ENCODE results near the gene PTPRC. TPM values are rescaled to one million over a fixed set of nuclear protein-coding genes. Genes with fewer than 3 reads are reported as not detected.
A peak's percentile ranks its signal among the peaks of the same experiment; 100 is the strongest.

The PTPRC gene
- total and polyA plus RNA-seq, 8 donors: 0.59 to 20.5 (median 2.7) TPM

DNA sequence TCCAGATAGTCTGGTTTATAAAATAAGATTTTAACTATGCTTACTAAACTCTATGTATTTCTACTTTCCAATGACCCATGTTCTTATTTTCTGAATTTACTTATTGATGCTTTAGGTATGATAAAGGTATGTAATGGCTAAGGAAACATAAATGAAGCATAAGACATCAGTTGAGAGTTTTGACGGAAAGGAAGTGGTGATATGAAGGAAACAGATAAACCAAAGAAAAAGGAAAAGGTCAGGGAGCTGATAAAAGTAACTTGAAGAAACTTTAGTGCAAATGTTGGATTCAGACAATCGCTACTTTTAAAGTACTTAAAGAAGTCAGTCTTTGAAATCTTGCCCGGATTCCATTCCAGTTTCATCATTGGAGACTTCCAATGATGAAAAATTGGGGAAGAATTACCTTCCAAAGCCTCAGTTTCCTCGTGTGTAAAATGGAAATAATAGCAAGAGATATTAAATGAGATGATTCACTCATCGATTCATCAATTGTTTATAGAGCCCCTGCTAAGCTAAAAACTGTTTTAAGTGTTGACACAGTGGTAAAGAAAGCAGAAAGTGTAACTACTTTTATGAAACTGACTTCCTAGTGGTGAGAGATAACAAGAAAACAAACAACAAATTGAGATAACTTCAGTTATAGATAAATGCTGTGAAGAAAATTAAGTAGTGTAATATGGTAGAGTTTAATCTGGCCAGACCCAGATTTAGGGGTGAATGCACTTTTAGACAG, 10.6 kb downstream of the PTPRC start:
- DNase-seq (no peak), ATAC-seq (no peak), FAIRE-seq (no peak)
- 73 to 77% methylated on average over 5 of the region's 5 CpGs for WGBS, 2 donors
- Histone ChIP-seq H3K4me3 (no peak overlapping the region), H3K9me3 (no peaks in the 10 kb centered on the region), H3K27me3 (no peaks in the 10 kb centered on the region), H3K4me1 (no peaks in the 10 kb centered on the region), H3K36me3 (no peaks in the 10 kb centered on the region), H3K27ac (no peak overlapping the region)
- no peak for TF ChIP-seq CTCF (IDR thresholded peaks at IDR 0.05)
- intact Hi-C loops (cut with DNase I): no loop called here

- no peak overlapping the region for H3K4me3 ChIP-seq
- no peaks in the 10 kb centered on the region for H3K9me3 ChIP-seq
- DNase-seq (no peak), ATAC-seq (no peak), FAIRE-seq (no peak)
- no peak for TF ChIP-seq CTCF (IDR thresholded peaks at IDR 0.05)
- WGBS, 2 donors: 71 to 76% methylated on average over 2 of the region's 2 CpGs
- intact Hi-C loops (cut with DNase I): no loop called here
- H3K27ac ChIP-seq: no peak overlapping the region
- H3K4me1 ChIP-seq: no peaks in the 10 kb centered on the region
- no peaks in the 10 kb centered on the region for H3K27me3 ChIP-seq
- H3K36me3 ChIP-seq: no peaks in the 10 kb centered on the region
Observed at GRCh38 chr1:198649968-198650338, 11.1 kb downstream of the PTPRC start.

GRCh38 chr1:198650506-198650905, 11.7 kb downstream of the PTPRC start:
- Histone ChIP-seq H3K27me3 (no peaks in the 10 kb centered on the region), H3K27ac (no peak overlapping the region), H3K36me3 (no peaks in the 10 kb centered on the region), H3K4me3 (no peak overlapping the region), H3K9me3 (no peaks in the 10 kb centered on the region), H3K4me1 (no peaks in the 10 kb centered on the region)
- TF ChIP-seq CTCF (IDR thresholded peaks at IDR 0.05): no peak
- DNase-seq: no peak
- WGBS, 2 donors: 0 to 18% methylated on average over 1 of the region's 1 CpG
- intact Hi-C loops (cut with DNase I): no loop called here
- ATAC-seq: no peak
- no peak for FAIRE-seq

DNA sequence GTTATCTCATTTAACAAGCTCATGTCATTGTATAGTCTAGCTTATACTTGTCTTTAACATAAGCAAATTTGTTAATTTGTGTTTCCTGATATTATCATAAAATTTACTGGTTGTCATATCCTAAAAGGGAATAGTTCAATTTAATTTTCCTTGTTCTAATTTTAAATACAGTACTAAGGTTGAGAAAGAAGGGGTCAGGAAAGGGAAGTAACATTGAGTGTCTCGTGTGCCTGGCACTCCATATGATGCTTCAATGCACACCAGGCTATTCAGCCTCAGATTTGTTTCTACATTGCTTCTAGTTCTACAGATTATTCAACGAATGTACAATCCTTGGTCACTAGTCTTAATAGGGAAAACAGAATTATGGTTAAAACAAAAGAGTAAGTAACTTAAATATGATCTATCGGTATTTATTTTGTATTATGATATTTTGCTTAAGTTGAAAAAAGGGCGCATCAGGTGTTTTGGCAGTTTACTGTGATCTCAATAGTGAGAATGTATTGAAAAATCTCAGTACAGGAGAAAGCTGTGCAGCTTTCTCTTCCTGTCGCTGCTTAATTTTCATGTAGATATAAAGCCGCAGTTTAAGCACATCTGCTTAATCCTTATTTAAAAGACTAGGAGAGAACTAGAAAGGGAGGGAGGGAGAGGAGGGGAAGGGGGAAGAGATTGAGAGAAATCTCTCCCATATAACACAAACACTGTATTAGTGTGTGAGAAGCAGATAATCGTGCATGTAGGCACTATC, 13.0 kb downstream of the PTPRC start:
- Histone ChIP-seq H3K27me3 (no peaks in the 10 kb centered on the region), H3K36me3 (no peaks in the 10 kb centered on the region), H3K27ac (no peak overlapping the region), H3K4me3 (no peak overlapping the region), H3K9me3 (no peaks in the 10 kb centered on the region), H3K4me1 (no peaks in the 10 kb centered on the region)
- ATAC-seq (peak in 1 of 4 donors; percentile 53), DNase-seq (no peak), FAIRE-seq (no peak)
- TF ChIP-seq CTCF (IDR thresholded peaks at IDR 0.05): no peak
- intact Hi-C loops (cut with DNase I): no loop called here
- 66 to 71% methylated on average over 7 of the region's 7 CpGs for WGBS, 2 donors
